Measurements from ENCODE around the gene SLC35F6.

DNA sequence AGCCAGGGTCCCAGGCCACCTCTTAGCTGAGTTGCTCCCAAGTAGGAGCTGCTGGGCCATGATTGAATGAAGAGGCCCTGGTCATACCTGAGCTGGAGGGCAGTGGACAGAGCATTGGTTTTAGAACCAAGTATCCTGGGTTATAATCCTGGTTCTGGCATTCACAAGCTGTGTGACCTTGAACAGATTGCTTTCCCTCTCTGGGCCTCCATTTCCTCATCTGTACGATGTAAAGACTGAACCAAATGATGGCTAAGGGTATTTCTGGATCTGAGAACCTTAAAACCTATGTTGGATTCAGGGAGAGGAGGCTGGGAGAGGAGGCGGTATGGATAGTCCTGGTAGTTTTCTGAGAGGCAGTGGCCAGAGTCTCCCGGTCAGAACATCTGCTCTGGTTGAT lies 40.6 kb upstream of the SLC35F6 start:
- no peak for TF ChIP-seq POLR2AphosphoS5 (IDR thresholded peaks at IDR 0.05; ENCODE audit: insufficient read depth, low read depth, low read length)
- TF ChIP-seq, protein P1, sequence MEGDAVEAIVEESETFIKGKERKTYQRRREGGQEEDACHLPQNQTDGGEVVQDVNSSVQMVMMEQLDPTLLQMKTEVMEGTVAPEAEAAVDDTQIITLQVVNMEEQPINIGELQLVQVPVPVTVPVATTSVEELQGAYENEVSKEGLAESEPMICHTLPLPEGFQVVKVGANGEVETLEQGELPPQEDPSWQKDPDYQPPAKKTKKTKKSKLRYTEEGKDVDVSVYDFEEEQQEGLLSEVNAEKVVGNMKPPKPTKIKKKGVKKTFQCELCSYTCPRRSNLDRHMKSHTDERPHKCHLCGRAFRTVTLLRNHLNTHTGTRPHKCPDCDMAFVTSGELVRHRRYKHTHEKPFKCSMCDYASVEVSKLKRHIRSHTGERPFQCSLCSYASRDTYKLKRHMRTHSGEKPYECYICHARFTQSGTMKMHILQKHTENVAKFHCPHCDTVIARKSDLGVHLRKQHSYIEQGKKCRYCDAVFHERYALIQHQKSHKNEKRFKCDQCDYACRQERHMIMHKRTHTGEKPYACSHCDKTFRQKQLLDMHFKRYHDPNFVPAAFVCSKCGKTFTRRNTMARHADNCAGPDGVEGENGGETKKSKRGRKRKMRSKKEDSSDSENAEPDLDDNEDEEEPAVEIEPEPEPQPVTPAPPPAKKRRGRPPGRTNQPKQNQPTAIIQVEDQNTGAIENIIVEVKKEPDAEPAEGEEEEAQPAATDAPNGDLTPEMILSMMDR (IDR thresholded peaks at IDR 0.05; ENCODE audit: extremely low read depth in 1 of 2, insufficient read depth in 1 of 2, low read depth in 1 of 2, low read length in 2 of 2), result no peak

Data from endothelial cell of umbilical vein (primary cell).